Psoas muscle (tissue), 8 donors: ENCODE results near the gene PHF1. TPM values are rescaled to one million over a fixed set of nuclear protein-coding genes. Genes with fewer than 3 reads are reported as not detected.

Experiments used
- ATAC-seq, 4 donors: fragments of 200-7000 bp; cut with Tn5 transposase; one replicate each; pipeline ENCODE4 v1.9.1; 2020; ENCODE audit warnings: moderate library complexity in 3 of 4, mild to moderate bottlenecking in 2 of 4
- DNase-seq, 2 donors: peaks; one replicate each; pipeline ENCODE4 v3.0.0-alpha.2; 2020
- H3K27ac ChIP-seq: fragments of 200-600 bp; one replicate; pipeline ENCODE4 v1.8.0; 2022
- H3K27me3 ChIP-seq, 3 donors: fragments of 200-600 bp in 1 of 3; one replicate each; pipeline versions ENCODE4 v1.6.1 to v1.8.0; 2013 to 2022; ENCODE audit warnings: low read length in 2 of 3, mild to moderate bottlenecking in 2 of 3, moderate library complexity in 1 of 3; ENCODE audit not compliant: insufficient read depth in 3 of 3
- H3K36me3 ChIP-seq, 2 donors: fragments of 200-600 bp in 1 of 2; one replicate each; pipeline versions ENCODE4 v1.6.1 to v1.8.0; 2013 to 2022; ENCODE audit warnings: low read depth in 1 of 2, mild to moderate bottlenecking in 1 of 2, moderate library complexity in 1 of 2; ENCODE audit not compliant: insufficient read depth in 1 of 2
- H3K4me1 ChIP-seq: fragments of 200-600 bp; one replicate; pipeline ENCODE4 v1.8.0; 2022
- H3K4me3 ChIP-seq: fragments of 200-600 bp; one replicate; pipeline ENCODE4 v1.8.0; 2022; ENCODE audit warnings: mild to moderate bottlenecking
- H3K9me3 ChIP-seq: fragments of 200-600 bp; one replicate; pipeline ENCODE4 v1.8.0; 2022
- CTCF ChIP-seq: fragments of 200-600 bp; IDR thresholded peaks from one replicate; pipeline ENCODE4 v1.8.0; 2022; ENCODE audit warnings: antibody characterized with exemption
- WGBS, 3 donors: extraction: QIAGEN DNeasy Blood & Tissue Kit; methylation state at CpG; one replicate each; pipeline versions ENCODE4 v1.1.6 to v1.1.7; 2013; 5-methylcytosine and 5-hydroxymethylcytosine counted together
- intact Hi-C, 2 donors: fragments of 100-400 bp; cut with DNase I; formaldehyde crosslinking; loops; one replicate each; pipeline versions ENCODE4 v1.11.0 to v1.14.2; 2022
- polyA plus RNA-seq, 3 donors: library from polyadenylated mRNA; stranded (reverse); fragments of 200-250 nt; gene quantifications; one replicate each; pipeline ENCODE4 v1.2.3, GENCODE V29; 2013
- total RNA-seq, 4 donors: library from RNA; stranded (reverse); fragmentation: NEBNext Ultra II Directional in 2 of 4; extraction: Animal tissue kit (Norgen Biotek cat#: 25700) in 2 of 4; gene quantifications; one replicate each; pipeline versions ENCODE4 v1.2.1 to v1.2.4, GENCODE V29; 2021 to 2023
- donor health status: healthy with polysubstance abuse.
- donor health status: DM: no; HTN: no; CAD: no; lungs with moderate emphysema.
- donor health status: Bipolar disorder and iron deficiency.
- donor health status: healthy.
- donor health status: DM: yes; HTN: yes; CAD: no.
- donor health status: DM: no; HTN: no; CAD: no.
- donor health status: DM: no; HTN: no; CAD: no.
- donor health status: DM: yes; HTN: yes; CAD: no.

Gene PHF1
- total and polyA plus RNA-seq, 7 donors: 40.5 to 84.8 (median 57.5) TPM

GRCh38 chr6:33390767-33391277, 20.0 kb upstream of the PHF1 start:
- H3K27ac ChIP-seq: peak overlapping the region; percentile 92
- TF ChIP-seq CTCF: no peak
- no peak for DNase-seq
- no peaks in the 10 kb centered on the region for H3K36me3 ChIP-seq
- H3K27me3 ChIP-seq: no peaks in the 10 kb centered on the region
- WGBS, 3 donors: 51 to 64% (median 54%) methylated on average over 9 of the region's 9 CpGs
- ATAC-seq: no peak
- intact Hi-C loops: loop anchor here in 1 of 2 donors (2.0 to 5.0 kb wide), 2 partner anchors 36 to 64 kb away; partner anchors contain the start of gene ZBTB9
- peak overlapping the region; percentile 73 for H3K4me3 ChIP-seq
- no peaks in the 10 kb centered on the region for H3K9me3 ChIP-seq
- peaks cover 7% of the 10 kb centered on the region for H3K4me1 ChIP-seq

- DNase-seq (peak; percentile 99 to 100), ATAC-seq (peak; percentile 95 to 98 (median 97))
- intact Hi-C loops: loop anchor here in 1 of 2 donors (2.0 to 5.0 kb wide), 2 partner anchors 36 to 63 kb away; partner anchors contain the start of gene ZBTB9
- Histone ChIP-seq H3K36me3 (no peaks in the 10 kb centered on the region), H3K27me3 (no peaks in the 10 kb centered on the region), H3K4me1 (peaks cover 7% of the 10 kb centered on the region), H3K27ac (peak within 1 kb of the TSS; percentile 92), H3K4me3 (peak within 1 kb of the TSS; percentile 73), H3K9me3 (no peaks in the 10 kb centered on the region)
- peak; percentile 96 for TF ChIP-seq CTCF
- WGBS, 3 donors: 0 to 1% (median 0%) methylated on average over 59 to 67 of the region's 67 CpGs
Measured at GRCh38 chr6:33391278-33391921, 19.4 kb upstream of the PHF1 start, which contains the start of gene KIFC1. Gene KIFC1, plus strand, starts transcription at chr6:33391823. Its CDS starts 163 bp downstream, at chr6:33391986.

DNA sequence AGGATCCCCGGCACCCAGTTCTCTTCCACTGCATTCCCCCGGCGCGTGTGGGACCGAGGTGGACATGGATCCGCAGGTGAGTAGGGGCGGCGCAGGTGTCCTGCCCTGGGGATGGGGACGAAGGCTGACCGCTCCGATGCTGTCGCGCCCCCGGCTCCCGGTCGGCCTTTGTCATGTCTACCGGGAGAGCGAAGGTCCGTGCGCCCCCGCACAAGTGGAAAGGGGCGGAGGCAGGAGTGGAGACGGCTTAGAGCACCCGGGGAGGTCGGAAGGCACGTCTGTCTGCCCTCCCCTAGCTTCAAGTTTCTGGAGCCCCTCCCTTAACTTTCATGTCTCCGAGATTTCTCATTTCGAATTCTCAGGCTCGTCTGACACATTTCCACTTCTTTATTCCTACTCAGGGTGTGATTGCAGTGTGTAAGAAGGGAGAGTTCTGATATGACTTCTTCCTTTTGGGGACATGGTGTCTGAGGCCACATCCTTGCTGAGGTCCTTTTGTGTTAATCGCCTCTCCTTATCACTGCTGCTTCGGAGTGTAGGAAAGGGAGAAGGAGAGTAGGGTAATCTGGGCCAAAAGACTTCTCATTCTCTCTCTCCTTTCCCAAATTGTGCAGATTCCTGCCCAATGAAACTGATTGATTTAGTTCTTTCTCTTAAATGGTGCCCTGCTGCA, 18.8 kb upstream of the PHF1 start:
- ATAC-seq (no peak), DNase-seq (no peak)
- intact Hi-C loops: loop anchor here in 1 of 2 donors (2.0 to 5.0 kb wide), 2 partner anchors 35 to 63 kb away; partner anchors contain the start of gene ZBTB9
- H3K4me1 ChIP-seq: peaks cover 7% of the 10 kb centered on the region
- no peaks in the 10 kb centered on the region for H3K9me3 ChIP-seq
- H3K4me3 ChIP-seq: peak overlapping the region; percentile 73
- 1% methylated on average over 25 to 31 of the region's 31 CpGs for WGBS, 3 donors
- H3K27ac ChIP-seq: peak overlapping the region; percentile 92
- TF ChIP-seq CTCF: no peak
- H3K36me3 ChIP-seq: no peaks in the 10 kb centered on the region
- H3K27me3 ChIP-seq: no peaks in the 10 kb centered on the region

- Histone ChIP-seq H3K4me1 (peaks cover 7% of the 10 kb centered on the region), H3K36me3 (no peaks in the 10 kb centered on the region), H3K27me3 (no peaks in the 10 kb centered on the region), H3K4me3 (peak overlapping the region; percentile 73), H3K9me3 (no peaks in the 10 kb centered on the region), H3K27ac (no peak overlapping the region)
- WGBS, 3 donors: 32 to 38% (median 33%) methylated on average over 5 of the region's 5 CpGs
- TF ChIP-seq CTCF: no peak
- intact Hi-C loops: loop anchor here in 1 of 2 donors (5.0 kb wide), 1 partner anchor 35 kb away; no protein-coding TSS in a partner anchor
- DNase-seq (no peak), ATAC-seq (no peak)
Measured at GRCh38 chr6:33392595-33392948, 18.2 kb upstream of the PHF1 start.
